NCI-H345 treated with DMSO at 0.1 percent for 48 hours (cell line): ENCODE measurements around the gene RNF208.
"Not testable (repeated sequence)": the region's sequence is repeated elsewhere in the genome, so short reads cannot be mapped to it uniquely, and the experiment has no call there.

Experiments used
- DNase-seq: peaks from one replicate; lab custom pipeline; 2025; ENCODE audit not compliant: unreplicated experiment; lab: John Stamatoyannopoulos, UW

RNF208 gene

DNA sequence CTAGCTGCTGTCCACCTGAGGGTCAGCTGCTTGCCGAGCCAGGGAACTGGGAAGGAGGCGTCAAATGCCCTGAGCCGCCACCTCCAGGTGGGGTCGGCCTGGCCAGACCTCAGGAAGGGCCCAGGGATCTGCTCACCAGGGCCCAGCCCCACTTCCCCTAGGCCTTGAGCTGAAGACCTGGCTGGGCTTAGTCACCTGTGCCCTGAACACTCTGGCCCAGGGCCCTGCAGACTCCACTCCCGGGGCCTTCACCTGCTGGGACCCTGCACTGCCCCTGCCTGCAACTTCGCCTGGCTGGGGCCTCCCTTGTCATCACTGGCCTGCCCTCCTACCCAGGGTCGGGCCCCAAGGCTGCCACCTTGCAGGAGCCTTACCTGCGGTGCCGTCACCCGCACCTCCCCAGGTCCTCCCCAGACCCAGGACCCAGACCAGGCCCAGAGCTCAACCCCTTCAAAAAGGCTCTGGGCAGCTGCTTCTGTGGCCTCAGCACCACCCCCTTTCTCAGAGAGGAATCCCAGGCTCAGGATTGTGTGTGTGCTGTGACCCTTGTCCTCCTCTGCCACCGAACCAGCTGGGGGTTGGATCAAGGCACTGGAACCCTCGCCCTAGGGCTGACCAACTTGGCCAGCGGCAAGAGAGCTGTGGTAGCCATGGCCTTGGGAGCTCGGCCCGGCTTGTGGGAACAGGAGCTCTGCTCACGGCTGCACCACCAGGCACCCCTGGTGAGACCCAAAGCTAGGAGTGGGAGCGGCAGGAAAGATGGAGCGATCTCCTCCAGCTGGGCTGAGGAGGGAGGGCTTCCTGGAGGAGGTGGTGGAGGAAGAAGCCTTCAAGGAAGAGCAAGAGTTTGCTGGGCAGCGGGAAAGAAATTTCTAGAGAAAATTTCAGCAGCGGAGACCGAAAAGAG is 31.9 kb upstream of the RNF208 start:
- DNase-seq, result no peak

DNA sequence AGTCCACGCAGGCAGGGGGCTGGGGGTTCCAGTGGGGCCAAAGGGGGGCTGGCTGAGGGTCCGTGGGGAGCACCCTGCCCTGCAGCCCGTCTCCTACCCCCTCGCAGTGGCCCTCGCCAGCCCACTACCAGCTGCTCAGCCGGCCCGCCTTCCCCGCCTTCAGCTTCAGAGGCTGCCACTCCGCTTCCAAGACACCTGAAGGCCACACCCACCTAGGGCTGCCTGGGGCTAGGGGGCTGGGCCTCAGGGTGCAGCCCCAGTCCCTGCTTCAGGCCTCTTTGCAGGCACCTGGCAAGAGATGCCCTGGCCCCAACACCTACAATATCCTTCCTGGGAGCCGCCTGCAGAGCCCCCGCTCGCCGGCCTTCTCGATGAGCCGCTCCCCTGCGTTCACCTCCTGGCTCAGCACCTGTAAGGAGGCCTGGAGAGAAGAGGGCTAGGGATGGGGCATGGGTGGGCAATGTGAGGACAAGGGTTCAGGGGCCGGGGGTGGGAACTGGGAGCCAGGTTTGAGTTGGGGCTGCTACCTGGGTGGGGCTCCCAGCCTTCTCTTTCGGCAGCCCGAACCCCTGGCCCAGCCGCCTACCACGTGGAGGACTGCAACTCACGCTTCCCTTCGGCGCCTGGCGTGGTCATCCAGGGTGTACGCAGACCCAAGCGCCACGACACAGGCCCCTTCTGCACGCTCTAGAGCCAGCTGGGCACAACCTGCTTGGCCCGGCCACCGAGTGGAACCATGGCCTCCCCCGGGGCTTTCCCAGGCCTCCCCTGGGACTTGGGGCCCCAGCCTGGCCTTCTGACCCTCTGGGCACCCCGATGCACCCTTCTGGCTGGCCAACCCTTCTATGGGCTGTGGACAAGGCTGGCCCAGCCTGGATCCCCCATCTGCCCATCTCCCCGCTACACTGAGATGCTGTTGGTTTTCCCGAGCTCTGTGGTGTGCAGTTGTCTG is 30.8 kb upstream of the RNF208 start:
- no peak for DNase-seq

DNA sequence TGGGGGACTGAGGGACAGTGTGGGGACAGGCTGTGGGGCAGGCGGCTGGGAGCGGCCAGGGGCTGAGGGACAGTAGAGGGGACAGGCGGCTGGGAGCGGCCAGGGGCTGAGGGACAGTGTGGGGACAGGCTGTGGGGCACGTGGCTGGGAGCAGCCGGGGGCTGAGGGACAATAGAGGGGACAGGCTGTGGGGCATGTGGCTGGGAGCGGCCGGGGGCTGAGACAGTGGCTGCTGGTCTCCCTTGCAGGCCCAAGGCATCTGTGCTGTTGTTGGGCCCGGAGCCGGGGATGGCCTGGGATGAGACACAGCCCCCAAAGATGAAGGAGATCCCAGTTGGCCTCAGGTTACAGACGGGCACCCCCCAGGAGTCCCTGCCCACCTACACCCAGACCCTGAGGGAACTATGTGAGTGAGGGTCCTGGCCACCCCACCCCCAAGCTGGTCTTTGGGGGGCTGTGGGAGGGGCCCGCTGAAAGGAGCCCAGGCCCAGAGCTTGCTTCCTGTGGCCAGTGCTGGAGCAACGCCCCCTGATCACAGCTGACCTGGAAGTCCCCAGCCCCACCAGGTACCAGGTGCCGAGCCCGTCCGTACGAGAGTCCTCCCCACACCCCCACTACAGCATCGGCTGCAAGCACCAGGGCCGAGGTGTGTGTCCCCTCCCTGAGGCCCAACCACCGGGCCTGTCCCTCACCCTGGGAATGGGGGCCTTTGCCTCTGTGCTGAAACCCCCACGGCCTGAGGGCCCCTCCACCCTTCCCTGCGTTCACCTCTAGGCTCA is 29.6 kb upstream of the RNF208 start:
- no peak for DNase-seq

DNA sequence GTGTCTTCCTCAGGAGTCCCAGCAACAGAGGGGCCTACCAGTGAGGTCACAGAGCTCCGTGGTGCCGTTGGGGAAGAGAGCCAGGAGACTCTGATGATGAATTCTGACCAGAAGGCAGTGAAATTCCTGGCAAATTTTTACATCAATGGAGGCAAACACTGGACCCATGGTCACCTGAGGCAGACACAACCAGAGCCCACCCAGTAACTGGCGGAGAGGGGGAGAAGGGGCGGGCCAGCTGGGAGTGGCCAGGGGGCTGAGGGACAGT is 29.1 kb upstream of the RNF208 start, which contains the start of gene STPG3:
Gene STPG3, plus strand, starts transcription at position 93 of the 268 bp plus-strand sequence. Its CDS starts 1 bp downstream, at position 94.
- no peak for DNase-seq

DNA sequence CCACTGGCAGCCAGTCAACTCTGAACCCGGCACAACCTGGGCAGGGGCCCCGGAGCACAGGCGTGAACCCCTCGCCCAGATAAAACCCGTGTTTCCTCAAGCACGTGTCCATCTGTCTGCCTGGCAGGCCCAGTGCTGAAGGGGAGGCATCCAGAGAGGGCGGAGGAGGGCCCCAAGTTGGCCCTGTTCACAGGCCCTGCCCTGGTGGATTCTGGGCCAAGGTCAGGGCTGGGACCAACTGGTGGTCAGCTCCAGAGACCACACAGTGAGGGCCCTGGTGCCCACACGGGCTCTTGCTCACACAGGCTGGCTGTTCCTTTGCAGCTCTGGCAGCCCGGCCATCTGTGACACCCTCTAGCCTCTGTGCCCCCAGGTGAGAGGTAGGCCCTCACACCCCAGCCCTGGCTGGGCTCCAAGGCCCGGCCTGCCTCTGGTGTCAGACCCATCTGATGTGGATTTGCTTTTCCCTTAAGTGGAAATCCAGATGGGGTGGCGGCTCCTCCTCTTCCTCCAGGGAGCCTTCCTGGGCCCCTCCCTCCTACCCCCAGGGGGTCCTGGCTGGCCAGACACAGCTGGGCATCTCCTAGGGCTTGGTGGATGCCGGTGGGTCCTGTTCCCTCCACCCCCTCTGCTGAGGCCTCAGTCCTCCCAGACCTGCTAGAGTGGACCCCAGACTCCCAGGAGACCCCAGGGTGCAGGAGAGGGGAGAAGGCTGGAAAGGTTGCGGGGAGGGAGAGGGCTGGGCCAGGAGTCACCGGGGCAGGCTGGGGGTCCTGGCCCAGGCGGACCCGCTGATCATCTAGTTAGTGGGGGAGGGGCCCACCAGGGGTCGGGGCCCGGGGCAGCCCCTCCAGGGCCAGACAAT is 28.5 kb upstream of the RNF208 start:
- no peak for DNase-seq

DNA sequence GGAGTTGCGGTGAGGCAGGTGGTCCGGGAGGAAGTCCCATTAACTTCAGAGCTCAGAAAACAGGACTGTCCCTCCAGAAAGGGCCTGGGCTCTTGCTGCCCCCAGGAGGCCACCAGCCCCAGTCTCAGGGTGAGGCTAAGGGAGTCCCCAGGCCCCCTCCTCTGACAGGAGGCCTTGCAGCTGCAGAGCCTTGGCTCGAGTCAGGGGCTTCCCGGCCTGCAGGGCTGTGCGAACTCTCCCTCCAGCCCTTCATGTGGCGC is 25.8 kb upstream of the RNF208 start:
- DNase-seq, result no peak

DNA sequence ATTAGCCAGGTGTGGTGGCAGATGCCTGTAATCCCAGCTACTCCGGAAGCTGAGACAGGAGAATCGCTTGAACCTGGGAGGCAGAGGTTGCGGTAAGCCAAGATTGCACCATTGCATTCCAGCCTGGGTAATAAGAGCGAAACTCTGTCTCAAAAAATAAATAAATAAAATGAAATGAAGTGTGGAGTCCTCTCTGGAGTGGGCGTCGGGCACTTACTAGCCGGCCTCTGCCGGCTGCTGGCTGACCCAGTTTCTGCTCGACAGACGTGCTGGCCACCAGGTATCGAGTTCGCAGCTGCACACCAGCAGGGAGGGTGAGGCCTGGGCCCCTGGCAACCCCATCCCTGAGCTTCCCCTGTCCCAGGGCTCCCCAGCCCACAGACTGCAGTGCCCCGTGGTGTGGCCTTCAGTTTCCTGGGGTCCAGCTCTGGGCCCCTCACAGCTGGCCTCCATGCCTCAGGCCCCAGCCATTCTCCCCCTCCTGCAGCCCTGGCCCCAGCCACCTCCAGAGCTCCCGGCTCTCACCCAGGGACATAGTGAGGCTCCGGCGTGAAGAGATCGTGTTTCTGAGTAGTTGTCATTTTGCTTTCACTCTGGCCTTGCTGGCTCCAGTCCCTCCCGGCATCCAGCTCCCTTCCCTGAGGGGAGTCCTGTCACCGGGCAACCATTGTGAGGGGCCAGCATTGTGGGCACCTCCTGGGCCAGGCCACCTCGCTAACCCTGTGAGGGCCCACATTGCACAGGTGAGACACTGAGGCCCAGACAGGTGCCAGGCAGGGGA is 25.3 kb upstream of the RNF208 start:
- DNase-seq, result no peak

DNA sequence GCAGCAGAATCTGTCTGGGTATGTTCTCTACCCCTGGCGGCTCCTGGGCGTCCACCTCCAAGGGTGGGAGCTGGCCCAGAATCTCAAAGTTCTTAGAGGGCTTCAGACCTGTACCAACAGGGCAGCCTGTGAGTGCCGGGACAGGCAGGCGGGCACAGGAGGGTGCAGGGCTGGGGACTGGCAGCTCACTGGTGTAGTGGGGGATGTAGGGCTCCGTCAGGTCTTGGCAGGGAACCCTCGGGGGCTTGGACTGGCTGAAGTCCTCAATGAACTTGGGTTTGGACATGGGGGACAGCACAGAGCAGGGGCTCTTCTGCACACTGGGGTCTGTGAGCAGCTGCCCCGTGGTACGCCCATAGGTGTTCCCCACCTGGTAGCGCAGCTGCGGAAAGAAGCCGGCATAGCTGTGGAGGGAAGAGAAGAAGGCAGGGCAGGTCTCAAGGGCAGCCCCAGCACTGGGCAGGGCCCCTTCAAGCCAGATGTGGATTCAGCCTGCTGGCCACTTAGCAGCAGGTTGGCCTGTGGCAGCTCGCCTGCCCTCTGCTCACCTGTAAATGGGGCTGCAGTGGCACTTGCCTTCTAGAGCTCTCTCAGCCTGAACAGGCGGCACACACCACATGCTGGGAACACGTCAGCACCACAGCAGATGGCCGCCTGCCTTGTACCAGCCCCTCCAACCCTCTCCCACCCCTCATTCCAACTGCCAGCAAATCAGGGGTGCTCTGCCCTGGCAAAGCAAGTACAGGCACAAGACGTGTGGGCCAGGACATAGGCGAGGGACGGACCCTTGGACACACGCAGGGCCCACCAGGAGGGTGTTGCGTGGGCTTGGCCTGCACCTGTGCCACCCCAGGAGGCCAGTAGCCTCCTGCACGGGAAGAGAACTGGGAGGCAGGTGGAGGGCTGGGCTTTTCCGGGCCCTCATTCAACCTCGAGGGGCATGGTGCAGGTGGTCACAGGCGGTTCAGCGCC is 23.7 kb upstream of the RNF208 start:
- no peak for DNase-seq

DNA sequence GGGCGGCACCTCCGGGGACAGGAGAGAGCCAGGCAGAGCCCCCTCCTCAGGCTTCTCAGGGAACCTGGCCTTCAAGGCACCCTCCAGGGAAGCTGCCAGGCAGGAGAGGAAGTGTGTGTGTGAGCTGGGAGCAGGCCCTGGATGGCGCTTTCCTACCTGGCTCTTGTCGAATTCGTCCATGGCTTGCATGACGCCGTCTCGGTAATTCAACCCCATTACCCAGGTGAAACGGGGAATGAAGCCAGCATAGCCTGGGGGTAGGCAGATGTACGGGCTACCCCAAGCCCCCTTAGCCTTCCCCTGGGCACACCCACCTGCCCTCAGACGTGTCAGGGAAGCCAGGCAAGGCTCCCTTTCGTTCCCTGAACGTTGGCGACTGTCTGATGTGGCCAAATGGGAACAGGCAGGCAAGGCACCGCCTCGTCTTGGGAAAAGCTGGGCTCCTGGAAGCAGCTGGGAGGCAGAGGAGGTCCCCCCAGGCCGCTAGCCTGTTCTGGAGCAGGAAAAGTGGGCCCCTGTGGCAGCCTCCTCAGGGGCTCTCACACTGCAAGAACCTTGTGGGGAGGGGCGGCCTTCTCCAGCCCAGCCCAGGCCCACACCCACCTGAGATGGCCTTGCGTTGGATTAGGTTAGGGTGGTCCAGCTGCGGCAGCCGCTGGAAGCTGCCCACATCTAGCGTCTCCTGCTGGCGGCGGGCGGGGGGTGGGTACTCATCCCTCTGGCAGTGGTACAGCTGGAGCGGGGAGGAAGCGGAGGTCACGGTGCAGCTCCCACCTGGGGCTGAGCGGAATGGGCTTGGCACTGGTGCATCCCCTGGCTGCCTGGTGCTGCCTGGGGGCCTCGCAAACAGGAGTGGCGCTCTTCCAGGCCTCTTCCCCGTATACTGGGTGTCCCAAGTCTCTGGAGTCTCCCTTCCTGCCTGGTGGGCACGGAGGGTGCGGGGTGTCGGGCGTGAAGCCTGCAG is 22.7 kb upstream of the RNF208 start:
- peak; percentile 54 for DNase-seq

DNA sequence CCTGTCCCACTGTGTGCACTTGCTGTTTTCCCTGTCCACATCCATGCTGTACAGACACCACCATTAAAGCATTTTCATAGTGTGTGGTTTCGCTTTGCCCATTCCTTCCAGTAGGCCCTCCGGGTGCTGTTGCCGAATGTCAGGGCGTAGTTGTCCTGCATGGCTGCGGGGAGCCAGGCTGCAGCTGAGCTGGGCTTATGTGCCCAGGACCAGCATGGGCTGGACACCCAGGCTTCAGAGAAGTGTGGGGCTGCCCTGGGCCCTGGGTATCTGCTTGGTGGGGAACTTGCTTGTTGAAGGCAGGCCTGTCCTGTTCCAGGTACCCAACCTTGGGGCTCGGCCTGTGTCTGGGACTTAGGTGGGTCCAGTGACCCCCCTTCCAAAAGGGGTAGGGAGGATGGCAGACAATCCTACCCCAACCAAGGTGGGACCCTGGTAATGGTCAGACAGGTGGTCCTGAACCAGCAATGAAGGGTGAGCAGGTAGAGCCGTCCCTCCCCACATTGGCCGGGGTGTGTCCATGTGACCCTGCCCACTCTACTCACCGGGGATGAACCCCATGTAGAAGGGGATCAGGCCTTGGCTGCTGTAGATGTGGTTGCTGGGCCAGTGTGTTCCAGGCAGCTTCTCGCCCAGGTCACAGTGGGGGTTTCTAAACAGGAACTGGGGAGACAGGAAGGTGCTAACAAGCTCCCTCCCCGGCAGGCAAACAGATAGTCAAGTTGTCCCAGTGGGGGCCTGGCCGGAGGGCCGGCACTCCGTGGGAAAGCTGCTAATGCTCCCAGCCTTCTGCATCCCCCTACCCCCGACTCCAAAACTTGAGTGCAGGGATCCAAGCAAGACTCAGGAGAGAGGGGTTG is 21.8 kb upstream of the RNF208 start:
- no peak for DNase-seq

DNA sequence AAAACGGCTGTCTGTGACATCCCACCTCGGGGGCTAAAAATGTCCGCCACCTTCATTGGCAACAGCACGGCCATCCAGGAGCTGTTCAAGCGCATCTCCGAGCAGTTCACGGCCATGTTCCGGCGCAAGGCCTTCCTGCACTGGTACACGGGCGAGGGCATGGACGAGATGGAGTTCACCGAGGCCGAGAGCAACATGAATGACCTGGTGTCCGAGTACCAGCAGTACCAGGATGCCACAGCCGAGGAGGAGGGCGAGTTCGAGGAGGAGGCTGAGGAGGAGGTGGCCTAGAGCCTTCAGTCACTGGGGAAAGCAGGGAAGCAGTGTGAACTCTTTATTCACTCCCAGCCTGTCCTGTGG is 21.2 kb upstream of the RNF208 start:
- DNase-seq, result not testable (repeated sequence)

DNA sequence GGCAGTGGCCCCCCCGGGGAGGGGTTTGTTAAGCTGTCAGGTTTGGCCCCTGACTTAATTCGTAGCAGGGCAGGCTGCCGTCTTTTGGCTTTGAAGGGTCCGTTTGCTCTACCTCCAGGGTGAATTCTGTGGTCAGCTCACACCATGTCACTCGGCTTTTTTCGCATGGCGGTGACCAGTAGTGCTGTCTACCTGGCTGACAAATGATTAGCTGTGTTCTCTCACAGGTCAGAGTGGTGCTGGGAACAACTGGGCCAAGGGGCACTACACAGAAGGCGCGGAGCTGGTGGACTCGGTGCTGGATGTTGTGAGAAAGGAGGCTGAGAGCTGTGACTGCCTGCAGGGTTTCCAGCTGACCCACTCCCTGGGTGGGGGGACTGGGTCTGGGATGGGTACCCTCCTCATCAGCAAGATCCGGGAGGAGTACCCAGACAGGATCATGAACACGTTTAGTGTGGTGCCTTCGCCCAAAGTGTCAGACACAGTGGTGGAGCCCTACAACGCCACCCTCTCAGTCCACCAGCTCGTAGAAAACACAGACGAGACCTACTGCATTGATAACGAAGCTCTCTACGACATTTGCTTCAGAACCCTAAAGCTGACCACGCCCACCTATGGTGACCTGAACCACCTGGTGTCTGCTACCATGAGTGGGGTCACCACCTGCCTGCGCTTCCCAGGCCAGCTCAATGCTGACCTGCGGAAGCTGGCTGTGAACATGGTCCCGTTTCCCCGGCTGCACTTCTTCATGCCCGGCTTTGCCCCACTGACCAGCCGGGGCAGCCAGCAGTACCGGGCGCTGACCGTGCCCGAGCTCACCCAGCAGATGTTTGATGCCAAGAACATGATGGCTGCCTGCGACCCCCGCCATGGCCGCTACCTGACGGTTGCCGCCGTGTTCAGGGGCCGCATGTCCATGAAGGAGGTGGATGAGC is 20.5 kb upstream of the RNF208 start:
- no peak for DNase-seq

DNA sequence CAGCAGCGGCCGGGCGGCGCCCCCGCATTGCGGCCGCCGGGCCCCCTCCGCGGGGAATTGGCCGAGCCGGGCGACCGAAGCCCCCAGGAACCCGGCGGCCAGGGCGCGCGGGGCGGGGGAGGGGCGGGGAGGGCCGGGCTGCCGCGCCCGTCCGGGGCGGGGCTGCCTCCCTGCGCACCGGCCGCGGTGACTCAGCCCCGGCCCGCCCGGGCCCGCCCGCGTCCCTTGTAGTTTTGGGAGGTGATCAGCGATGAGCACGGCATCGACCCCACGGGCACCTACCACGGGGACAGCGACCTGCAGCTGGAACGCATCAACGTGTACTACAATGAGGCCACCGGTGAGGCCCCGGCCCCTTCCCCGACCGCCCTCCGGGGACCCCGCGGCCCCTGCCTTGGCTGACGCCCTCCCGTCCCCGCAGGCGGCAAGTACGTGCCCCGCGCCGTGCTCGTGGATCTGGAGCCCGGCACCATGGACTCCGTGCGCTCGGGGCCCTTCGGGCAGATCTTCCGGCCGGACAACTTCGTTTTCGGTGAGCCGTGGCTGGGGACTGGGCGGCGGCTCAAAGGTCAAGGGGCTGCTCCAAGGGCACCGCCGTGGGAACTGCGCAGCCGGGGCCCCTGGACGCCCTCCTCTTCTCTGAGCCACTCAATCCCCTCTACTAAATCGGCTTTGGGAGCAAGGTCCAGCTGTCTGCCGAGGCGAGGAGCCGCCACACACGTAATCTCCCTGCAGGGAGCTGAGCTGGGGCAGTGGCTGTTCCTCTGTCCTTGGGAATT is 19.6 kb upstream of the RNF208 start:
- no peak for DNase-seq

DNA sequence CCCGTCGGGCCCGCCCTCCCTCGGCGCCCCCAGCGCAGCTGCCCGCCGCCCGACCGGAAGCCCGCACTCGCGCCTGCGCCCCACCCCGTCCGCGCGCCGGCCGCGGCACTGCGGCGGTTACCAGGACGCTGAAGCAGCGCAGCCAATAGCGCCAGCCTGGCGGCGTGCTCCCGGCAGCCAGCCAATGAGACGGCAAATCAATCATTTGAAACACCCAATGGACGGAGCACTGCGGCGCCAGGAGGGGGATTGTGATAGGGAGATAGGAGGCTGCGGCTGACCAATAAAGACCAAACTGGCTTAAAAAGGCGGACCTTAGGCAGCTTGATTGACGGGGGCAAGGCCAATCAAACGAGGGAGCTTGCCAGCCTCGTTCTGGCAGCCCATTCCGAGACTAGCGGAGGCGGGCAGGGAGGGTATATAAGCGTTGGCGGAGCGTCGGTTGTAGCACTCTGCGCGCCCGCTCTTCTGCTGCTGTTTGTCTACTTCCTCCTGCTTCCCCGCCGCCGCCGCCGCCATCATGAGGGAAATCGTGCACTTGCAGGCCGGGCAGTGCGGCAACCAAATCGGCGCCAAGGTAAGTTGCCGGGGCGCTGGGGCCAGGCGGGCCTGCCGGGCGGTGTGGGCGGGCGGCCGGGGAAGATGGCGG is 18.9 kb upstream of the RNF208 start, which contains the start of gene TUBB4B:
Gene TUBB4B, plus strand, starts transcription at position 447 of the 649 bp plus-strand sequence. Its CDS starts 74 bp downstream, at position 521.
- peak; percentile 99 for DNase-seq
